Right atrium auricular region (tissue), 2 donors: ENCODE measurements around the gene PXMP4. TPM values are rescaled to one million over a fixed set of nuclear protein-coding genes. Genes with fewer than 3 reads are reported as not detected.
A peak's percentile ranks its signal among the peaks of the same experiment; 100 is the strongest.

Experiments
- DNase-seq: peaks from one replicate; pipeline ENCODE4 v3.0.0-alpha.2; 2019; ENCODE audit warnings: low spot score
- H3K27ac ChIP-seq, 2 donors: fragments of 200-600 bp; sonication (generic); 1 replicate in 1 of 2; 2 replicates in 1 of 2; pipeline ENCODE4 v1.5.1; 2016 to 2019
- H3K27me3 ChIP-seq, 2 donors: fragments of 200-600 bp; sonication (generic); one replicate each; pipeline versions ENCODE4 v1.5.1 to v1.6.0; 2017 to 2019
- H3K36me3 ChIP-seq: fragments of 200-600 bp; sonication (generic); one replicate; pipeline ENCODE4 v1.5.1; 2016
- H3K4me1 ChIP-seq, 2 donors: fragments of 200-600 bp; sonication (generic); one replicate each; pipeline versions ENCODE4 v1.5.1 to v1.6.0; 2017 to 2019
- H3K4me3 ChIP-seq, 2 donors: fragments of 200-600 bp; sonication (generic); 1 replicate in 1 of 2; 2 replicates in 1 of 2; pipeline ENCODE4 v1.5.1; 2017 to 2019; ENCODE audit warnings: mild to moderate bottlenecking in 1 of 2, moderate library complexity in 1 of 2
- H3K9me3 ChIP-seq, 2 donors: fragments of 200-600 bp; sonication (generic); one replicate each; pipeline ENCODE4 v1.5.1; 2019
- CTCF ChIP-seq, 2 donors: fragments of 200-600 bp; sonication (generic); IDR thresholded peaks; one replicate each; pipeline ENCODE4 v1.5.1; 2019; ENCODE audit warnings: antibody characterized with exemption in 2 of 2
- total RNA-seq, 2 donors: library from RNA; depleted of rRNA; stranded (reverse); fragments of >200 nt; gene quantifications; one replicate each; pipeline ENCODE4 v1.1.0, GENCODE V29; 2016

PXMP4 gene
- total RNA-seq, 2 donors from 2014 or later, result 4.5 to 9.8 TPM

GRCh38 chr20:33740189-33740588 lies 20.1 kb upstream of the PXMP4 start:
- Histone ChIP-seq H3K27ac (no peak overlapping the region), H3K4me3 (no peak overlapping the region), H3K36me3 (no peaks in the 10 kb centered on the region), H3K27me3 (no peaks in the 10 kb centered on the region), H3K9me3 (peaks cover 9 to 23% of the 10 kb centered on the region in 2 donors), H3K4me1 (no peaks in the 10 kb centered on the region)
- no peak for TF ChIP-seq CTCF (IDR thresholded peaks at IDR 0.05)
- no peak for DNase-seq

GRCh38 chr20:33739493-33739892 lies 19.4 kb upstream of the PXMP4 start:
- no peak for DNase-seq
- Histone ChIP-seq H3K27ac (no peak overlapping the region), H3K36me3 (no peaks in the 10 kb centered on the region), H3K4me3 (no peak overlapping the region), H3K9me3 (peaks cover 9 to 23% of the 10 kb centered on the region in 2 donors), H3K4me1 (no peaks in the 10 kb centered on the region), H3K27me3 (no peaks in the 10 kb centered on the region)
- no peak for TF ChIP-seq CTCF (IDR thresholded peaks at IDR 0.05)

GRCh38 chr20:33736962-33737361 lies 16.9 kb upstream of the PXMP4 start:
- no peak overlapping the region for H3K4me3 ChIP-seq
- no peaks in the 10 kb centered on the region for H3K27me3 ChIP-seq
- no peak for DNase-seq
- H3K27ac ChIP-seq, result no peak overlapping the region
- peaks cover 0 to 14% of the 10 kb centered on the region in 2 donors for H3K4me1 ChIP-seq
- no peaks in the 10 kb centered on the region for H3K36me3 ChIP-seq
- no peak for TF ChIP-seq CTCF (IDR thresholded peaks at IDR 0.05)
- peaks cover 9 to 23% of the 10 kb centered on the region in 2 donors for H3K9me3 ChIP-seq

GRCh38 chr20:33733654-33734576 lies 13.8 kb upstream of the PXMP4 start:
- DNase-seq, result peak; percentile 57
- TF ChIP-seq CTCF (IDR thresholded peaks at IDR 0.05), result no peak
- Histone ChIP-seq H3K4me1 (peaks cover 0 to 22% of the 10 kb centered on the region in 2 donors), H3K9me3 (peaks cover 9 to 23% of the 10 kb centered on the region in 2 donors), H3K4me3 (no peak overlapping the region), H3K27ac (peak overlapping the region; percentile 10 to 87), H3K36me3 (no peaks in the 10 kb centered on the region), H3K27me3 (no peaks in the 10 kb centered on the region)

GRCh38 chr20:33732166-33732970 lies 12.3 kb upstream of the PXMP4 start:
- Histone ChIP-seq H3K36me3 (no peaks in the 10 kb centered on the region), H3K9me3 (peaks cover 9 to 17% of the 10 kb centered on the region in 2 donors), H3K27ac (peak overlapping the region; percentile 87 to 88), H3K4me1 (peaks cover 0 to 22% of the 10 kb centered on the region in 2 donors), H3K27me3 (no peaks in the 10 kb centered on the region), H3K4me3 (peak overlapping the region; percentile 49 to 65)
- peak; percentile 70 for DNase-seq
- TF ChIP-seq CTCF (IDR thresholded peaks at IDR 0.05), result no peak
